Retina (tissue), 1 donor: Measurements from ENCODE around the gene AUTS2.

Experiments used
- DNase-seq: peaks from one replicate; pipeline ENCODE4 v3.0.0-alpha.2; 2016

AUTS2 gene

GRCh38 chr7:70376561-70377031 lies 778.3 kb downstream of the AUTS2 start:
- peak; percentile 29 for DNase-seq

- no peak for DNase-seq
These were observed 779.7 kb downstream of the AUTS2 start for GRCh38 chr7:70377957-70378356.

GRCh38 chr7:70379210-70379609 lies 780.9 kb downstream of the AUTS2 start:
- no peak for DNase-seq

GRCh38 chr7:70380421-70381015 lies 782.2 kb downstream of the AUTS2 start:
- DNase-seq: no peak

- no peak for DNase-seq
These were observed 784.9 kb downstream of the AUTS2 start for GRCh38 chr7:70383066-70383782.

- no peak for DNase-seq
These were observed 785.7 kb downstream of the AUTS2 start for GRCh38 chr7:70384024-70384423.

- no peak for DNase-seq
These were observed 786.6 kb downstream of the AUTS2 start for GRCh38 chr7:70384891-70385290.

- no peak for DNase-seq
These were observed 788.9 kb downstream of the AUTS2 start for GRCh38 chr7:70387217-70387616.

- DNase-seq: no peak
These were observed 791.4 kb downstream of the AUTS2 start for GRCh38 chr7:70389531-70390151.

GRCh38 chr7:70390251-70390650 lies 792.0 kb downstream of the AUTS2 start:
- no peak for DNase-seq

GRCh38 chr7:70392256-70392876 lies 794.1 kb downstream of the AUTS2 start:
- DNase-seq: no peak

- DNase-seq: no peak
These were observed 794.7 kb downstream of the AUTS2 start for GRCh38 chr7:70392877-70393435.

GRCh38 chr7:70393956-70394355 lies 795.7 kb downstream of the AUTS2 start:
- DNase-seq: no peak

GRCh38 chr7:70400829-70401380 lies 802.6 kb downstream of the AUTS2 start:
- no peak for DNase-seq

- DNase-seq: no peak
These were observed 803.8 kb downstream of the AUTS2 start for GRCh38 chr7:70402069-70402468.

GRCh38 chr7:70405241-70405640 lies 807.0 kb downstream of the AUTS2 start:
- no peak for DNase-seq

- DNase-seq: peak; percentile 31
These were observed 808.1 kb downstream of the AUTS2 start for GRCh38 chr7:70406186-70406949.

GRCh38 chr7:70406950-70407209 lies 808.6 kb downstream of the AUTS2 start:
- DNase-seq: no peak

GRCh38 chr7:70408477-70408876 lies 810.2 kb downstream of the AUTS2 start:
- no peak for DNase-seq

GRCh38 chr7:70408891-70409290 lies 810.6 kb downstream of the AUTS2 start:
- no peak for DNase-seq

- no peak for DNase-seq
These were observed 812.0 kb downstream of the AUTS2 start for GRCh38 chr7:70410134-70410750.

- DNase-seq: no peak
These were observed 816.1 kb downstream of the AUTS2 start for GRCh38 chr7:70414368-70414767.
